SK-N-SH (cell line): Measurements from ENCODE around the gene ROBO1. TPM values are rescaled to one million over a fixed set of nuclear protein-coding genes. Genes with fewer than 3 reads are reported as not detected.
A peak's percentile ranks its signal among the peaks of the same experiment; 100 is the strongest.

Source experiments
- CTCF ChIA-PET: fragments of 300-600, 350-600 bp; formaldehyde crosslinking; extraction: SDS; loops from one replicate; lab custom pipeline; 2021; lab: Yijun Ruan, JAX
- POLR2A ChIA-PET: fragments of 350-600 bp; sonication (Branson Sonifier 250); formaldehyde crosslinking; extraction: SDS; loops from one replicate; lab custom pipeline; 2020; ENCODE audit warnings: antibody characterized with exemption, inconsistent platforms; lab: Yijun Ruan, JAX
- DNase-seq: peaks from one replicate; pipeline ENCODE4 v3.0.0; 2012
- H2AFZ ChIP-seq: fragments of 200-600 bp; sonication (generic); 2 replicates; pipeline ENCODE4 v1.8.1; 2016; ENCODE audit warnings: antibody characterized with exemption, mild to moderate bottlenecking, low read depth
- H3F3A ChIP-seq: fragments of 200-600 bp; sonication (generic); replicated peaks from 2 replicates; pipeline ENCODE3; 2016; ENCODE audit warnings: antibody characterized with exemption, mild to moderate bottlenecking; ENCODE audit not compliant: insufficient read depth
- H3K27ac ChIP-seq, 2 experiments: fragments of 200-500 bp in 1 of 2; fragments of 200-600 bp in 1 of 2; sonication (Bioruptor generic) in 1 of 2; sonication (generic), shearing (Covaris generic) in 1 of 2; 2 replicates each; pipeline versions ENCODE4 v1.5.1 to v1.6.1; 2014 to 2016; ENCODE audit warnings: low read depth in 2 of 2, inconsistent platforms in 1 of 2, low read length in 1 of 2, mild to moderate bottlenecking in 1 of 2, mixed read lengths in 1 of 2
- H3K27me3 ChIP-seq: fragments of 200-600 bp; sonication (generic), shearing (Covaris generic); 2 replicates; pipeline ENCODE4 v1.6.1; 2016; ENCODE audit warnings: mixed run types; ENCODE audit not compliant: insufficient read depth
- H3K36me3 ChIP-seq, 2 experiments: fragments of 200-500 bp in 1 of 2; fragments of 200-600 bp in 1 of 2; sonication (Bioruptor generic) in 1 of 2; sonication (generic) in 1 of 2; replicated peaks in 1 of 2; 2 replicates each; pipeline versions ENCODE3 to v1.5.1; 2014 to 2016; ENCODE audit warnings: low read length in 1 of 2, mild to moderate bottlenecking in 1 of 2; ENCODE audit not compliant: insufficient read depth in 2 of 2, control insufficient read depth in 1 of 2
- H3K4me1 ChIP-seq, 2 experiments: fragments of 200-500 bp in 1 of 2; fragments of 200-600 bp in 1 of 2; sonication (Bioruptor generic) in 1 of 2; sonication (generic), shearing (Covaris generic) in 1 of 2; 2 replicates each; pipeline versions ENCODE4 v1.5.1 to v1.6.1; 2014 to 2016; ENCODE audit warnings: low read depth in 1 of 2, low read length in 1 of 2, mixed run types in 1 of 2; ENCODE audit not compliant: insufficient read depth in 2 of 2, control insufficient read depth in 1 of 2
- H3K4me2 ChIP-seq: fragments of 200-600 bp; sonication (generic), shearing (Covaris generic); 2 replicates; pipeline ENCODE4 v1.6.1; 2017; ENCODE audit warnings: mixed run types
- H3K4me3 ChIP-seq, 2 experiments: fragments of 200-500 bp in 1 of 2; fragments of 200-600 bp in 1 of 2; sonication (Bioruptor generic) in 1 of 2; sonication (generic), shearing (Covaris generic) in 1 of 2; 2 replicates each; pipeline versions ENCODE4 v1.5.1 to v1.8.1; 2014 to 2016; ENCODE audit warnings: low read depth in 2 of 2, inconsistent platforms in 1 of 2, low read length in 1 of 2, mild to moderate bottlenecking in 1 of 2, mixed read lengths in 1 of 2, moderate library complexity in 1 of 2
- H3K79me2 ChIP-seq: fragments of 200-600 bp; sonication (generic); 2 replicates; pipeline ENCODE4 v1.8.1; 2017; ENCODE audit warnings: mild to moderate bottlenecking; ENCODE audit not compliant: insufficient read depth
- H3K9ac ChIP-seq: fragments of 200-600 bp; sonication (generic); 2 replicates; pipeline ENCODE4 v1.6.1; 2017; ENCODE audit warnings: mixed run types
- H3K9me2 ChIP-seq: fragments of 200-600 bp; sonication (generic); 2 replicates; pipeline ENCODE4 v1.6.1; 2017; ENCODE audit warnings: mixed run types
- H3K9me3 ChIP-seq: fragments of 200-600 bp; sonication (generic); 2 replicates; pipeline ENCODE4 v1.6.1; 2017; ENCODE audit warnings: mixed run types, mild to moderate bottlenecking, moderate library complexity
- H4K20me1 ChIP-seq: fragments of 200-600 bp; sonication (generic); 2 replicates; pipeline ENCODE4 v1.6.1; 2017; ENCODE audit warnings: mild to moderate bottlenecking, mixed run types; ENCODE audit not compliant: insufficient read depth
- CTCF ChIP-seq: fragments of 200-600 bp; sonication (generic); IDR thresholded peaks from 2 replicates; pipeline ENCODE4 v1.6.1; 2017; ENCODE audit warnings: antibody characterized with exemption, mild to moderate bottlenecking, moderate library complexity
- EZH2phosphoT487 ChIP-seq: fragments of 200-600 bp; sonication (generic); IDR thresholded peaks from 2 replicates; pipeline ENCODE4 v1.6.1; 2017; ENCODE audit warnings: low read depth, mixed run types, mild to moderate bottlenecking, antibody characterized with exemption, moderate library complexity, borderline replicate concordance
- IRF3 ChIP-seq: fragments of 150-350 bp; IDR thresholded peaks from 2 replicates; pipeline ENCODE4 v1.6.1; 2016; ENCODE audit warnings: mild to moderate bottlenecking, low read depth, low read length
- POLR2AphosphoS5 ChIP-seq: IDR thresholded peaks from 2 replicates; pipeline ENCODE4 v1.6.1; 2012; ENCODE audit warnings: low read depth, low read length
- RXRA ChIP-seq: IDR thresholded peaks from 2 replicates; pipeline ENCODE4 v1.4.0; 2012; ENCODE audit warnings: low read depth, mild to moderate bottlenecking, borderline replicate concordance
- USF1 ChIP-seq: IDR thresholded peaks from 2 replicates; pipeline ENCODE4 v1.4.0; 2012; ENCODE audit warnings: low read depth, borderline replicate concordance
- WGBS: methylation state at CpG from one replicate; pipeline ENCODE4 v1.1.6; 2017; ENCODE audit warnings: low lambda C conversion rate; 5-methylcytosine and 5-hydroxymethylcytosine counted together
- polyA plus RNA-seq, 3 experiments: library from polyadenylated mRNA; depleted of rRNA; stranded (reverse); fragments of >200 nt; gene quantifications; 2 replicates each; pipeline ENCODE4 v1.2.3, GENCODE V29; 2012
- TF ChIP-seq, protein P1 (sequence below): fragments of 150-350 bp; IDR thresholded peaks from 2 replicates; pipeline ENCODE4 v1.6.1; 2017; ENCODE audit warnings: antibody characterized with exemption, low read length, low read depth, borderline replicate concordance

ROBO1 gene
- polyA plus RNA-seq, 1 of the 3 experiments (the other 2 are of a cell fraction) = 22.7 TPM

GRCh38 chr3:79564192-79564591 lies 203.6 kb downstream of the ROBO1 start:
- H3K4me1 ChIP-seq = no peaks in the 10 kb centered on the region
- no peak overlapping the region for H2AFZ ChIP-seq
- H3K9ac ChIP-seq = no peak overlapping the region
- TF ChIP-seq IRF3 = no peak
- no peak for TF ChIP-seq CTCF
- no peak for TF ChIP-seq POLR2AphosphoS5
- TF ChIP-seq, all 33 proteins: peak for 0
- Histone ChIP-seq H3K4me3 (no peak overlapping the region), H3K9me2 (no peaks in the 10 kb centered on the region), H3K9me3 (no peaks in the 10 kb centered on the region; the same call in 1 of the 2 replicates), H3K4me2 (no peak overlapping the region), H3K27me3 (no peaks in the 10 kb centered on the region), H3K79me2 (no peaks in the 10 kb centered on the region), H3K27ac (no peak overlapping the region), H3K36me3 (no peaks in the 10 kb centered on the region), H4K20me1 (no peaks in the 10 kb centered on the region), H3F3A (no peaks in the 10 kb centered on the region)
- no peak for DNase-seq
- POLR2A ChIA-PET = no interaction called here
- CTCF ChIA-PET = interaction anchor here (1.3 kb wide), 1 partner anchor 26 kb away, joined by 3 read pairs; no protein-coding TSS in a partner anchor
- WGBS = 25% methylated on average over 1 of the region's 1 CpG

DNA sequence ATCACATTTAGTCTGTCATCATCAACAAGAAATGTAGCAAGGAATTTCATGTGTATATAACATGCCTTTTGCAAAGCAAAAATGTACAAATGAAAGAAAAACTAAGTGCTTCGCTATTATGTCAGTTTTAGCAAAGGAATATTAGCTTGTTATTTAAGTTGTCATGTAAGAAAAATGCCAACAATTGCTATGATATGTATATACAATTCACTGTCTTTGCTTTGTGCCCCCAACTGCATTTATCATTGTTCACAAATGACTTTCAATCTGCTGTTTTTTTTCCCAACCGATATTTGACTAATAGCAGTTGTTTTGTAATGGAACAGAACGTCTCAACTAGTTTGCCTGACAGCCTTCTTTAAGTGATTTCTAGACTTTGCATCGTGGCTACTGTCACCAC lies 207.1 kb downstream of the ROBO1 start:
- Histone ChIP-seq H3K4me2 (no peak overlapping the region), H3K9me2 (no peaks in the 10 kb centered on the region), H3K27me3 (no peaks in the 10 kb centered on the region), H3F3A (no peaks in the 10 kb centered on the region), H3K79me2 (no peaks in the 10 kb centered on the region), H3K4me3 (no peak overlapping the region), H2AFZ (0 out of 2 replicates have a peak overlapping the region, but pooled peaks have one; percentile 8), H3K27ac (no peak overlapping the region), H3K4me1 (no peaks in the 10 kb centered on the region), H3K9ac (no peak overlapping the region), H3K9me3 (no peaks in the 10 kb centered on the region; the same call in 1 of the 2 replicates), H3K36me3 (no peaks in the 10 kb centered on the region), H4K20me1 (no peaks in the 10 kb centered on the region)
- CTCF ChIA-PET = no interaction called here
- POLR2A ChIA-PET = no interaction called here
- TF ChIP-seq, protein P1, sequence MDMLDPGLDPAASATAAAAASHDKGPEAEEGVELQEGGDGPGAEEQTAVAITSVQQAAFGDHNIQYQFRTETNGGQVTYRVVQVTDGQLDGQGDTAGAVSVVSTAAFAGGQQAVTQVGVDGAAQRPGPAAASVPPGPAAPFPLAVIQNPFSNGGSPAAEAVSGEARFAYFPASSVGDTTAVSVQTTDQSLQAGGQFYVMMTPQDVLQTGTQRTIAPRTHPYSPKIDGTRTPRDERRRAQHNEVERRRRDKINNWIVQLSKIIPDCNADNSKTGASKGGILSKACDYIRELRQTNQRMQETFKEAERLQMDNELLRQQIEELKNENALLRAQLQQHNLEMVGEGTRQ = no peak
- TF ChIP-seq EZH2phosphoT487 (no peak), USF1 (no peak), IRF3 (no peak), RXRA (no peak)
- DNase-seq = no peak
- 56% methylated on average over 4 of the region's 4 CpGs for WGBS
